ENCODE data around the gene PTGER3.

GRCh38 chr1:70934194-70934961 is 113.2 kb downstream of the PTGER3 start:
- TF ChIP-seq POLR2A (IDR thresholded peaks at IDR 0.05; ENCODE audit: low read depth, low read length) (no peak), CTCF (conservative IDR thresholded peaks at IDR 0.05; ENCODE audit: low read depth, low read length) (no peak), SMC3 (IDR thresholded peaks at IDR 0.05; ENCODE audit: low read depth, low read length) (no peak), FOS (IDR thresholded peaks at IDR 0.05; ENCODE audit: low read depth, low read length) (no peak), RFX5 (IDR thresholded peaks at IDR 0.05; ENCODE audit: low read depth, low read length) (no peak), USF2 (IDR thresholded peaks at IDR 0.05; ENCODE audit: low read depth, low read length) (no peak), MAZ (IDR thresholded peaks at IDR 0.05; ENCODE audit: borderline replicate concordance, low read depth, low read length) (no peak), CEBPB (IDR thresholded peaks at IDR 0.05; ENCODE audit: low read depth, low read length) (no peak)
- TF ChIP-seq, protein P1, sequence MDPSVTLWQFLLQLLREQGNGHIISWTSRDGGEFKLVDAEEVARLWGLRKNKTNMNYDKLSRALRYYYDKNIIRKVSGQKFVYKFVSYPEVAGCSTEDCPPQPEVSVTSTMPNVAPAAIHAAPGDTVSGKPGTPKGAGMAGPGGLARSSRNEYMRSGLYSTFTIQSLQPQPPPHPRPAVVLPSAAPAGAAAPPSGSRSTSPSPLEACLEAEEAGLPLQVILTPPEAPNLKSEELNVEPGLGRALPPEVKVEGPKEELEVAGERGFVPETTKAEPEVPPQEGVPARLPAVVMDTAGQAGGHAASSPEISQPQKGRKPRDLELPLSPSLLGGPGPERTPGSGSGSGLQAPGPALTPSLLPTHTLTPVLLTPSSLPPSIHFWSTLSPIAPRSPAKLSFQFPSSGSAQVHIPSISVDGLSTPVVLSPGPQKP (IDR thresholded peaks at IDR 0.05; ENCODE audit: borderline replicate concordance, low read depth, low read length): no peak
